ENCODE measurements around the gene MRM2.

Gene MRM2

DNA sequence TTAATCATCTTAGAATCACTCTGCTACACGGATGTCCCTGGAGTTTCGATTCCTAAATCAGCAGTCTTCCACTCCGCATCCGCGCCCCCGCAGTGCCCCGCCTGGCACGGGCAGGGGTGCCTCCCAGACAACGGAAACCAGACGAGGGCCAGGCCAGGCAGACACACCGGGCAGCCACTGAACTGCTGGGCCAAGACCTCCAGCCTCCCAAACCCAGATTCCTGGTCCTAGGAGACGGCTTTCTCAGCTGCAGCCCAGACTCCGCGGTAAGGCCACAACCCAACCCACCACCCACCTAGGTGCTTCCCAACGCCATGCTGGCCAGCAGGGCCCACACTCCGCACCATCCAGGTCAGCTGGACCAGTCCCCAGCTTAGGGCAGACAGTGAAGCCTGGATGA lies 42.5 kb downstream of the MRM2 start:
- TF ChIP-seq SIN3A (IDR thresholded peaks at IDR 0.05; ENCODE audit: borderline replicate concordance, insufficient read depth, low read length) (no peak), TAF1 (IDR thresholded peaks at IDR 0.05; ENCODE audit: borderline replicate concordance, insufficient read depth, low read length) (no peak), FOXP2 (optimal IDR thresholded peaks at IDR 0.05; ENCODE audit: borderline replicate concordance, extremely low read depth, extremely low read length, insufficient read depth) (no peak), POLR2AphosphoS5 (IDR thresholded peaks at IDR 0.05; ENCODE audit: low read depth, low read length) (no peak)
- TF ChIP-seq, protein P1, sequence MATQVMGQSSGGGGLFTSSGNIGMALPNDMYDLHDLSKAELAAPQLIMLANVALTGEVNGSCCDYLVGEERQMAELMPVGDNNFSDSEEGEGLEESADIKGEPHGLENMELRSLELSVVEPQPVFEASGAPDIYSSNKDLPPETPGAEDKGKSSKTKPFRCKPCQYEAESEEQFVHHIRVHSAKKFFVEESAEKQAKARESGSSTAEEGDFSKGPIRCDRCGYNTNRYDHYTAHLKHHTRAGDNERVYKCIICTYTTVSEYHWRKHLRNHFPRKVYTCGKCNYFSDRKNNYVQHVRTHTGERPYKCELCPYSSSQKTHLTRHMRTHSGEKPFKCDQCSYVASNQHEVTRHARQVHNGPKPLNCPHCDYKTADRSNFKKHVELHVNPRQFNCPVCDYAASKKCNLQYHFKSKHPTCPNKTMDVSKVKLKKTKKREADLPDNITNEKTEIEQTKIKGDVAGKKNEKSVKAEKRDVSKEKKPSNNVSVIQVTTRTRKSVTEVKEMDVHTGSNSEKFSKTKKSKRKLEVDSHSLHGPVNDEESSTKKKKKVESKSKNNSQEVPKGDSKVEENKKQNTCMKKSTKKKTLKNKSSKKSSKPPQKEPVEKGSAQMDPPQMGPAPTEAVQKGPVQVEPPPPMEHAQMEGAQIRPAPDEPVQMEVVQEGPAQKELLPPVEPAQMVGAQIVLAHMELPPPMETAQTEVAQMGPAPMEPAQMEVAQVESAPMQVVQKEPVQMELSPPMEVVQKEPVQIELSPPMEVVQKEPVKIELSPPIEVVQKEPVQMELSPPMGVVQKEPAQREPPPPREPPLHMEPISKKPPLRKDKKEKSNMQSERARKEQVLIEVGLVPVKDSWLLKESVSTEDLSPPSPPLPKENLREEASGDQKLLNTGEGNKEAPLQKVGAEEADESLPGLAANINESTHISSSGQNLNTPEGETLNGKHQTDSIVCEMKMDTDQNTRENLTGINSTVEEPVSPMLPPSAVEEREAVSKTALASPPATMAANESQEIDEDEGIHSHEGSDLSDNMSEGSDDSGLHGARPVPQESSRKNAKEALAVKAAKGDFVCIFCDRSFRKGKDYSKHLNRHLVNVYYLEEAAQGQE (IDR thresholded peaks at IDR 0.05; ENCODE audit: insufficient read depth in 1 of 2, low read depth in 2 of 2, low read length in 2 of 2), result no peak

DNA sequence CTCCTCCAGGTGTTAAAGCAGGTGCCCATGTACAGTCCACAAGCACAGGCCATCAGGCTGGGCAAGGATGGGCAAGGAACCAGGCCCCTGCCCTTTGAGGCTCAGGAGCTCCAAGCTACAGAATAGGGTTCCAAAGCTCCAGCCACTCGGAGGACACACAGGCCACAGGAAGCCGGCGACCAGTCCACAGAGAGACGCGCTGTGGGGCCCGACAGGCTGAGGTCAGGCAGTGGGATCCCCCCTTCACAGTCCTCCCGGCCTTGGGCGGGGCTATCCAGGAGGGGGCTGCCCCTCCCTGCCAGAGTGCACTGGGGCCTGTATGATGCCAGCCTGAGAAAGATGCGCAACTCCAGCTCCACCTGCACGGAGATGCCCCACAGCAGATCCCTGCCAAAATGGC lies 43.2 kb downstream of the MRM2 start:
- TF ChIP-seq, protein P1 (IDR thresholded peaks at IDR 0.05; ENCODE audit: insufficient read depth in 1 of 2, low read depth in 2 of 2, low read length in 2 of 2), result no peak
- no peak for TF ChIP-seq TAF1 (IDR thresholded peaks at IDR 0.05; ENCODE audit: borderline replicate concordance, insufficient read depth, low read length)
- TF ChIP-seq SIN3A (IDR thresholded peaks at IDR 0.05; ENCODE audit: borderline replicate concordance, insufficient read depth, low read length), result no peak
- TF ChIP-seq POLR2AphosphoS5 (IDR thresholded peaks at IDR 0.05; ENCODE audit: low read depth, low read length), result no peak
- TF ChIP-seq FOXP2 (optimal IDR thresholded peaks at IDR 0.05; ENCODE audit: borderline replicate concordance, extremely low read depth, extremely low read length, insufficient read depth), result no peak

DNA sequence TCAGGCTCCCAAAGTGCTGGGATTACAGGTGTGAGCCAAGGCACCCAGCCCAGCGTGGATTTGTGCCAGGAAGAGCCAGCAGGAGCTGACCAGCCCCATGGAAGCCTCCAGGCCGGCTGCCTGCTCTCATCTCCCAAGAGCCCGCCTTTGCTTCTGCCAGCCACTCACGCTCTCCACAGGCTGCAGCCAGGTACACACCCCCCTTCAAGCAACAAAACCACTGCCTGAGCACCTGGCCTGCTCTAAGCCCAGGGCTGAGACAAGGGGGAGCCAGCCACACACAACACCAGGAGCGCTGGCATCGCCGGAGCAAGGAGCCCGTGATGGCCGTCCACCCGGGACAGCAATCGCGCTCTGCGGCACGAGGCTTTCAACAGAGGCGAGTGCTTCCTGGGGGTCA lies 43.8 kb downstream of the MRM2 start:
- TF ChIP-seq, protein P1 (IDR thresholded peaks at IDR 0.05; ENCODE audit: insufficient read depth in 1 of 2, low read depth in 2 of 2, low read length in 2 of 2), result no peak
- TF ChIP-seq POLR2AphosphoS5 (IDR thresholded peaks at IDR 0.05; ENCODE audit: low read depth, low read length) (no peak), TAF1 (IDR thresholded peaks at IDR 0.05; ENCODE audit: borderline replicate concordance, insufficient read depth, low read length) (no peak), SIN3A (IDR thresholded peaks at IDR 0.05; ENCODE audit: borderline replicate concordance, insufficient read depth, low read length) (no peak), FOXP2 (optimal IDR thresholded peaks at IDR 0.05; ENCODE audit: borderline replicate concordance, extremely low read depth, extremely low read length, insufficient read depth) (no peak)

DNA sequence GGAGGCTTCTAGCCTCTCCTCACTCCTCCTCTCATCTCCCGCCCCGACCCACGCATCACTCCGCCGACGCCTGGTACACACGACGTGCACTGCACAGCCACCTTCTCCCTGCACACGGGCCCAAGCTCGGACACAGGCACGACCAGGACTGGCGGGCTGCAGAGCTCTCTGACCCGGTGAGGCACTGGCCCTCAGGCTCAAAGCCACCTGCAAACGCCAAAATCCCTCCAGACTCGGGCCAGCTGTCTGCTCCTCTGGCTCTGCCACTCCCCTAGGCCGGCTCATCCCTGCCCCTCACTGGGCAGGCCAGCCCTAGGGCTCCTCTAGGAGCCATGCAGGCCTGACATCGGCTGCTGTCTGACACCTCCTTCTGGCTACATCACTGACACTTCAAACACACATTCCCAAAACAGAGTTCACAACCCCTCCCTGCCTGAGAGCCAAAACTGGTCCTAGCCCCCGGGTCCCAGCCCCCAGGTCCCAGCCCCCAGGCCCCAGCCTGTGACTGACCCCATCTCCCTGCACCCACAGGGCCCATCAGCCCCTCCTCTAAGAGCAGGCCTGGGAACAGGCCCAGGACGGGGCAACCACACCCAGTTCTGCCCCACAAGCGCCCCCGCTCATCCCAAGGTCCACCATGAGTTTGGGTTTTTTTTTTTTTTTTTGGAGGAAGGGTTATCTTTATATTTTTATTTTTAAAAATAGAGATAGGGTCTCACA lies 44.4 kb downstream of the MRM2 start:
- TF ChIP-seq SIN3A (IDR thresholded peaks at IDR 0.05; ENCODE audit: borderline replicate concordance, insufficient read depth, low read length) (no peak), TAF1 (IDR thresholded peaks at IDR 0.05; ENCODE audit: borderline replicate concordance, insufficient read depth, low read length) (no peak), FOXP2 (optimal IDR thresholded peaks at IDR 0.05; ENCODE audit: borderline replicate concordance, extremely low read depth, extremely low read length, insufficient read depth) (no peak), POLR2AphosphoS5 (IDR thresholded peaks at IDR 0.05; ENCODE audit: low read depth, low read length) (no peak)
- TF ChIP-seq, protein P1 (IDR thresholded peaks at IDR 0.05; ENCODE audit: insufficient read depth in 1 of 2, low read depth in 2 of 2, low read length in 2 of 2), result no peak

All from PFSK-1 (cell line).